AG08395 (cell line): ENCODE measurements around the gene TBC1D5.
"Not testable (repeated sequence)": the region's sequence is repeated elsewhere in the genome, so short reads cannot be mapped to it uniquely, and the experiment has no call there.

Experiments
- DNase-seq: peaks from one replicate; pipeline ENCODE4 v3.0.0; 2012; ENCODE audit warnings: mixed read lengths, low spot score

The TBC1D5 gene

DNA sequence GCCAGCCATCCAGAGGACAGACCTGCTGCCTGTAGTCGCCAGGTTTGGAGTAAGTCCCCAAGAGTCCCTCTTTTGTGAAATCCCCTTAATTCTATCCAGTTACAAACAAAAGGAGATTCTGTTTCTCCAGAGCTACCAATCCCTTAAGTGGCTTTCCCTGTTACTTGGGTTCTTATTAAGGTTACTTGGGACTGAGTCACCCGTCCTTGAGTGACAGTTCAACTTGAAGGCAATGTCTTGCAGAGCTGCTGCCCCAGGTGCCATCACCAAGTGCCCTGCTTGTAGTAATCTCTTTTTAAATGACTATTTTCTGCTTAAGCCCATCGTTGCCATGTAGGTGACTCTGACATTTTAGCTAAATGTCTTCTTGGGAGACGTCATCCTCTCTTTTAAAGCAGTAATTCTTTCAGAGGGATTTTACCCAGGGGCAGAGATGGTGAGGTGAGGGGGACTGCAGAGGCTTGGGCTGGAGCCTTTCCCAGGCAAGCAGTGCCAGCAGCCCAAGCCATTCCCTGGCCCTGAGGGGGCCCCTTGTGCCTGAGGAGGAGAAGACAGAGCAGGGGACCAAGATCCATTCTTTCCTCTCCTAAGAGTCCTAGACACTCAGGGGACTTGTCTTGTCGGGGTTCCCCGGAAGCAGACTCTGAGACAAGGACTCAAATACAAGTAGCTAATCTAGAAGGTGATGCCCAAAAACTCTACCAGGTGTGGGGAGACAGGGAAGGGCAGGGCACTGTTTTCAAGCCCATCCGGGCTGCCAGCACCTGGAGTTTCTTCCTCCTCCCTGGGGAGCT lies 604.0 kb downstream of the TBC1D5 start:
- DNase-seq, result no peak

GRCh38 chr3:17137321-17137826 lies 605.1 kb downstream of the TBC1D5 start:
- DNase-seq, result no peak

- no peak for DNase-seq
Observed at GRCh38 chr3:17136136-17136721, 606.2 kb downstream of the TBC1D5 start.

DNA sequence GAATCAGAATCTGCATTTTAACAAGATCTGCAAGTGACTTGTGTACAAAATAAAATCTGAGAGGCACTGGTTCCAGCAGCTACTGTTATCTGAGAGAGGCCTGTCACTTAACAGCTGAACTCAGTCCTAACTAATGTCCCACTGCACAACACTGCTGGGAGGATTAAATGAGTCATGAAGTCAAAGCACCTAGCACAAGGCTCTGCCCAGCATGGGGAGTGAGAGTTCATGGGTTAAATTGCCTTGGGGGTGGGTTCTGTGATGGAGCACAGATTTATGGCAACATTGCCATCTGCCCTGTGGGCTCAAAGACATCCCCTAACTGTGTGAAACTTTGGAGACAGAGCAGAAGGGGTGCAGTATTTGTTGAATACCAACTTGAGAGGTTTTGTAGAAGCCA lies 606.7 kb downstream of the TBC1D5 start:
- DNase-seq, result no peak

GRCh38 chr3:17133632-17134545 lies 608.5 kb downstream of the TBC1D5 start:
- DNase-seq, result no peak

- DNase-seq, result no peak
Observed at GRCh38 chr3:17132286-17133115, 609.9 kb downstream of the TBC1D5 start.

- no peak for DNase-seq
Observed at GRCh38 chr3:17130956-17131355, 611.5 kb downstream of the TBC1D5 start.

GRCh38 chr3:17129556-17129955 lies 612.9 kb downstream of the TBC1D5 start:
- no peak for DNase-seq

- DNase-seq, result not testable (repeated sequence)
Observed at GRCh38 chr3:17128671-17129070, 613.8 kb downstream of the TBC1D5 start.

DNA sequence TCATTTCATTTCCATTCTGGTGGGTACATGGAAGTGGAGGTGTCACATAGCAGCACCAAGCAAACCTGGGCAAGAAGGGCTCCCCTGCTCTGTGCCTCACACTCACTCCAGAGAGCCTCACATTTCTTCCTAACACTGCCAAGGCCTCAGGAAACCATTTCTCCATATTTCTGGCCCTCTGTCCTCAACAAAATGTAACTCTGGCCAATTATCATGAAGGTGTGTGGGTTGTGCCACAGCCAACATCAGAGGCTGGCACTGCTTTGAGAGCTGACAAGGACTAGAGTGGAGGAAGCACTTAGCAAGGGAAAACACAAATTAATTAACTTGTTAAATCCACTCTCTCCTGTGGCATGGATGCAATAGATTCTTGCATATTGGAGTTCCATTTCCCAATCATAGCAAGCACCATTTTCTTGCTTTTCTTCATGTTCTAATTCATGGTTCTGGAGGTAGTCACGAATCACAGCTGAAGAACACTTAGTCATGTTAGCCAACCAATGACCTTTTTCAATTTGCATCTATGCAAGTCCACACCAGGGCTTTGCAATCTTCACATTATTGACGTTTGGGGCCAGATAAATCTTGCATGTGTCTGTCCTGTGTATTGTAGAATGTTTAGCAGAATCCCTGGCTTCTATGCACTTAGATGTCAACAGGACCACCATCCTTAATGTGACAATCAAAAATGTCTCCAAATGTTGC lies 616.5 kb downstream of the TBC1D5 start:
- no peak for DNase-seq

DNA sequence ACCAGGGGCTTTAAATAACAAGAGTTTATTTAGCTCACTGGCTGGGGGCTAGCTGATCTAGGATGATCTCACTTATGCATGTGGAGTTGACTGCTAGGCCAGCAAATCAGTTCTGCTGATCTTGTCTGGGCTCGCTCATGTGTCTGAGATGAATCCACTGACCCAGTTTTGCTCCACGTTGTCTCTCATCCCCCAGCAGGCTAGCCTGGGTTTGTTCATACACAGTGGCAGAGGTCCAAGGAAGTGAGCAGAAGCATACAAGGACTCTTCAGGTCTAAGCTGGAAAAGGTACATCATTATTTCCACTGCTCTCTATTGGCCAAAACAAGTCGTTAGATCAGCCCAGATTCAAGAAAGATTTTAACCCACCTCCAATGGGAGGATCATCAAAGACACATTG lies 619.7 kb downstream of the TBC1D5 start:
- no peak for DNase-seq

DNA sequence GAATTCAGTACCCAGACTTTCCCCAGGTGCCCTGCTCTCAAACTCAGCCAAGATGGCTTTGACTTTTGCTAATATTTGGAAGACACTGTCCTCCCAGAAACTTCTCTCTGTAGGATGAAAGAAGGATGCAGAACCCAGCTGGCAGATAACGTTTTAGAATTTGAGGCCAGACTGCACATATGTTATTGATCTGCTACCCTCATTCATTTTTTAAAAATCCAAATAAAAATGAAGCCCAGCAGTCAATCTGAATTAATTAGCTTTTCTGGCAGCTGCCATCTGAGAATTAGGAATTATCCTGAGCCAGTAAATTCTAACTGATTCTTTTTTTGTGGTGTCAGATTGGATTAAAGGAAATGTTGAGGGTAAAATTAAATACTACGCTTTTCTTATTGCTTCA lies 621.1 kb downstream of the TBC1D5 start:
- DNase-seq, result no peak

DNA sequence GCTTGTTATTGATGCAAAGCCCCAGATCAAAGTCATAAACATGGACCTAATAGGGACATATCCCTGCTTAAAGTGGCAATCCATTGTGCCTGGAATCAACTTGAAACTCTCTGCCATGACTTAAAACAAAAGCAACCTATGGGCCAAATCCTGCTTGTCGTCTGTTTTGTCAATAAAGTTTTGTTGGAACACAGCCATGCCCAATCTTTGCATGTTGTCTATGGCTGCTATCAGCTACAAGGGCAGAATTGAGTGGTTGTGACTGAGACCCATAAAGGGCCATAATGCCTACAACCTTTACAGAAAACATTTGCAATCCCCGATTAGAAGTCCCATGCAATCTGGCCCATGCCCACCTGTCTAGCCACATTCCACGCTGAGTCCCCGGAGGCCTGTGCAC lies 622.3 kb downstream of the TBC1D5 start:
- no peak for DNase-seq

DNA sequence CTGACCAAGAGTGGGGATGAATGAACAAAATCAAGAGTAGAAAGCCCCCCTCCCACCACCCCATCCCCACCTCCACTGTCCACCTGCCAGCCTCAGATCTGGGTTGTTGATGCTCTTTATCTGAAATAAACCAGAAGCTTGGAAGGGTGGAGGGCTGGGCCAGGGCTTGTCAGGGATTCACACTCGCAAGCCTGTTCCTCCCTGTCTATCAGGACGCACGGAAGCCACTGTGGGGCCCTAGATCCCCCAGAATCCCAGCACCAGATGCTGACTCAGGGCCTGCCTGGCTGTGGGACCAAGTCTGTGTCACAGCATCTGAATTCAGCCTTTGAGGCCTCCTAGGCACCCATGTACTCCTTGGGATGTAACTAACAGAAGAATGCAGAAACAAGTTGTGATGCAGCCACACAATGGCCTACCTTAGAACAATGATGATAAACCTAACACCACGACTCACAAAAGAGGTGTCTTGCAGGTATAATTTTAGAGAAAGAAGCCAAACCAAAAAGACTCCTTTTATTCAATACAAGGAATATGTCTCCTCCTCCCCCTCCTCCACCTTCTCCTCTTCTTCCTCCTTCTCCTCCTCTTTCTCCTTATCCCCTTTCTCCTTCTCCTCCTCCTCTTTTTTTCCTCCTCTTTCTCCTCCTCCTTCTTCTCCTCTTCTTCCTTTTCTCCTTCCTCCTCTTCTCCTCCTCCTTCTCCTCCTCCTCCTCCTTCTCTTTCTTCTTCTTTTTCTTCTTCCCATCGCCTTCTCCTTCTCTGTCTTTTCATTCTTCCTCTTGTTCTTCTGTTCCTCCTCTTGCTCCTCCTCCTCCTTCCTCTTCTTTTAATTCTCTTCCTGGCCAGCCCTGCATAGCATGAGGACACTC lies 623.0 kb downstream of the TBC1D5 start:
- no peak for DNase-seq

GRCh38 chr3:17118771-17119170 lies 623.7 kb downstream of the TBC1D5 start:
- DNase-seq, result no peak

- DNase-seq, result no peak
Observed at GRCh38 chr3:17116007-17116600, 626.3 kb downstream of the TBC1D5 start.

DNA sequence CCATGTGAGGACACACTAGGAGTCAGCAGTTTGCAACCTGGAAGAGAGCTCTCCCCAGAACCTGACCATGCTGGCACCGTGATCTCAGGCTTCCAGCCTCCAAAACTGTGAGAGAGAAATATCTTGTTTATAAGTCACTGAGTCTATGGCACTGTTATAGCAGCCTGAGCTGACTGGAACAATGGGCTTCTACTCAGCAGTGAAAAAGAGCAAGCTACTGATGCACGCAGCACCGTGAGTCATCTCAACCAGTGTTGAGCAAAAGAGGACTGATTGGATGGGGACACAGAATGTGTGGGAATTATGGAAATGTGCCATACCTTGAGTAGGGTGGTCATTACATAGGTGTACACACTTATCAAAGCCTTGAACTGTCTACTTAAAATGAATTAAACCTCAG lies 627.2 kb downstream of the TBC1D5 start:
- DNase-seq, result no peak

GRCh38 chr3:17111586-17111985 lies 630.8 kb downstream of the TBC1D5 start:
- DNase-seq, result no peak

- no peak for DNase-seq
Observed at GRCh38 chr3:17110660-17111396, 631.6 kb downstream of the TBC1D5 start.
